Parietal lobe (tissue), 1 donor: ENCODE data around the gene HNRNPA1L2. TPM values are rescaled to one million over a fixed set of nuclear protein-coding genes. Genes with fewer than 3 reads are reported as not detected.

Experiments
- total RNA-seq: library from RNA; depleted of rRNA; stranded (reverse); fragments of >200 nt; gene quantifications from one replicate; pipeline ENCODE4 v1.2.3, GENCODE V29; 2014

The HNRNPA1L2 gene
- 8.8 TPM for total RNA-seq

GRCh38 chr13:52642131-52642530 is at the start of gene HNRNPA1L2:
Gene HNRNPA1L2 (plus strand): TSS chr13:52642431. CDS start chr13:52642493, 62 bp downstream.

GRCh38 chr13:52652196-52652979 is 10.2 kb downstream of the HNRNPA1L2 start, which contains the start of gene SUGT1:
Gene SUGT1 (plus strand): TSS chr13:52652836. CDS start chr13:52652921, 85 bp downstream.

Other genes with a start within 250 kb of the HNRNPA1L2 start
- gene THSD1, start 236.3 kb upstream of the HNRNPA1L2 start, total RNA-seq, result 11.9 TPM
- gene VPS36, start 191.8 kb upstream of the HNRNPA1L2 start, total RNA-seq, result 110 TPM
- gene CKAP2, start 187.0 kb upstream of the HNRNPA1L2 start, total RNA-seq, result 26.9 TPM
- 98.0 TPM for gene SUGT1, start 10.4 kb downstream of the HNRNPA1L2 start, total RNA-seq
- 1.6 TPM for gene CNMD, start 97.4 kb downstream of the HNRNPA1L2 start, total RNA-seq
- gene PCDH8, start 206.2 kb downstream of the HNRNPA1L2 start, total RNA-seq, result 36.3 TPM